Tibial artery (tissue), 4 donors: ENCODE data around the gene CCL23.

Experiments
- DNase-seq, 2 donors: peaks; one replicate each; pipeline ENCODE4 v3.0.0-alpha.2; 2019
- H3K27ac ChIP-seq, 2 donors: fragments of 200-600 bp; sonication (generic) in 1 of 2; 1 replicate in 1 of 2; 2 replicates in 1 of 2; pipeline ENCODE4 v1.5.1; 2018 to 2019; ENCODE audit warnings: mild to moderate bottlenecking in 1 of 2
- H3K27me3 ChIP-seq, 2 donors: fragments of 200-600 bp; sonication (generic) in 1 of 2; one replicate each; pipeline versions ENCODE4 v1.5.1 to v1.6.0; 2016 to 2019
- H3K36me3 ChIP-seq, 3 donors: fragments of 200-600 bp; sonication (generic) in 2 of 3; one replicate each; pipeline ENCODE4 v1.5.1; 2016 to 2019; ENCODE audit warnings: mild to moderate bottlenecking in 2 of 3
- H3K4me1 ChIP-seq, 4 donors: fragments of 200-600 bp; sonication (generic) in 2 of 4; 1 replicate in 3 of 4; 2 replicates in 1 of 4; pipeline ENCODE4 v1.5.1; 2016 to 2019
- H3K4me3 ChIP-seq, 2 donors: fragments of 200-600 bp; sonication (generic) in 1 of 2; 1 replicate in 1 of 2; 2 replicates in 1 of 2; pipeline ENCODE4 v1.5.1; 2018 to 2019; ENCODE audit warnings: mild to moderate bottlenecking in 2 of 2
- H3K9me3 ChIP-seq, 3 donors: fragments of 200-600 bp; sonication (generic) in 1 of 3; one replicate each; pipeline ENCODE4 v1.5.1; 2016 to 2019
- intact Hi-C: fragments of 100-400 bp; cut with DNase I; formaldehyde crosslinking; loops from one replicate; pipeline ENCODE4 v1.15.0; 2023; ENCODE audit warnings: low total_unique reads
- TF ChIP-seq, protein P1 (sequence below), 2 experiments: fragments of 200-600 bp in 1 of 2; fragments of 450-650 bp in 1 of 2; IDR thresholded peaks; one replicate each; pipeline ENCODE4 v1.5.1; 2017 to 2019; ENCODE audit warnings: antibody characterized with exemption in 2 of 2, mild to moderate bottlenecking in 1 of 2, moderate library complexity in 1 of 2

Gene CCL23, protein sequence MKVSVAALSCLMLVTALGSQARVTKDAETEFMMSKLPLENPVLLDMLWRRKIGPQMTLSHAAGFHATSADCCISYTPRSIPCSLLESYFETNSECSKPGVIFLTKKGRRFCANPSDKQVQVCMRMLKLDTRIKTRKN

DNA sequence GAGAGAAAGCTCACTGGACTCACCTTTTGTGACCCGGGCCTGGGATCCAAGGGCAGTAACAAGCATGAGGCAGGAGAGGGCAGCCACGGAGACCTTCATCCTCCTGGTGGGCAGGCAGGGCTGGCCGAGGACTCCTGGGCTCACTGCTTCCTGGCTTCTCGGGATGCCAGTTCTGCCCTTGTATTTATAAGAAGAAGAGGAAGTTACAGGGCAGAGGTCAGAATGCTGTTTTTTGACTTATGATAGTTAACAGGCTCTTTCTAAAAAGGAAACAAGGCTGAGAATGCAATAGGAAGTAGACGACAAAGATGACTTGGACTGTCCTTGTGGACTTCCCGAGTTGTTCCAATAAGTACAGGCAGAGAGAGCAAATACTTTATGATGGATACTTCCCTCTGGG lies at the start of gene CCL23:
Gene CCL23, minus strand, starts transcription at position 174 of the 400 bp plus-strand sequence. Its CDS starts 75 bp downstream, at position 99.
- intact Hi-C loops = no loop called here
- H3K27ac ChIP-seq = no peak within 1 kb of the TSS
- TF ChIP-seq, protein P1, sequence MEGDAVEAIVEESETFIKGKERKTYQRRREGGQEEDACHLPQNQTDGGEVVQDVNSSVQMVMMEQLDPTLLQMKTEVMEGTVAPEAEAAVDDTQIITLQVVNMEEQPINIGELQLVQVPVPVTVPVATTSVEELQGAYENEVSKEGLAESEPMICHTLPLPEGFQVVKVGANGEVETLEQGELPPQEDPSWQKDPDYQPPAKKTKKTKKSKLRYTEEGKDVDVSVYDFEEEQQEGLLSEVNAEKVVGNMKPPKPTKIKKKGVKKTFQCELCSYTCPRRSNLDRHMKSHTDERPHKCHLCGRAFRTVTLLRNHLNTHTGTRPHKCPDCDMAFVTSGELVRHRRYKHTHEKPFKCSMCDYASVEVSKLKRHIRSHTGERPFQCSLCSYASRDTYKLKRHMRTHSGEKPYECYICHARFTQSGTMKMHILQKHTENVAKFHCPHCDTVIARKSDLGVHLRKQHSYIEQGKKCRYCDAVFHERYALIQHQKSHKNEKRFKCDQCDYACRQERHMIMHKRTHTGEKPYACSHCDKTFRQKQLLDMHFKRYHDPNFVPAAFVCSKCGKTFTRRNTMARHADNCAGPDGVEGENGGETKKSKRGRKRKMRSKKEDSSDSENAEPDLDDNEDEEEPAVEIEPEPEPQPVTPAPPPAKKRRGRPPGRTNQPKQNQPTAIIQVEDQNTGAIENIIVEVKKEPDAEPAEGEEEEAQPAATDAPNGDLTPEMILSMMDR (IDR thresholded peaks at IDR 0.05) = no peak
- H3K4me1 ChIP-seq = no peaks in the 10 kb centered on the region
- H3K27me3 ChIP-seq = peaks cover 0 to 3% of the 10 kb centered on the region in 2 donors
- no peak for DNase-seq
- H3K4me3 ChIP-seq = no peak within 1 kb of the TSS
- H3K36me3 ChIP-seq = no peaks in the 10 kb centered on the region
- H3K9me3 ChIP-seq = peaks cover 0 to 2% (median under 1%) of the 10 kb centered on the region in 3 donors

DNA sequence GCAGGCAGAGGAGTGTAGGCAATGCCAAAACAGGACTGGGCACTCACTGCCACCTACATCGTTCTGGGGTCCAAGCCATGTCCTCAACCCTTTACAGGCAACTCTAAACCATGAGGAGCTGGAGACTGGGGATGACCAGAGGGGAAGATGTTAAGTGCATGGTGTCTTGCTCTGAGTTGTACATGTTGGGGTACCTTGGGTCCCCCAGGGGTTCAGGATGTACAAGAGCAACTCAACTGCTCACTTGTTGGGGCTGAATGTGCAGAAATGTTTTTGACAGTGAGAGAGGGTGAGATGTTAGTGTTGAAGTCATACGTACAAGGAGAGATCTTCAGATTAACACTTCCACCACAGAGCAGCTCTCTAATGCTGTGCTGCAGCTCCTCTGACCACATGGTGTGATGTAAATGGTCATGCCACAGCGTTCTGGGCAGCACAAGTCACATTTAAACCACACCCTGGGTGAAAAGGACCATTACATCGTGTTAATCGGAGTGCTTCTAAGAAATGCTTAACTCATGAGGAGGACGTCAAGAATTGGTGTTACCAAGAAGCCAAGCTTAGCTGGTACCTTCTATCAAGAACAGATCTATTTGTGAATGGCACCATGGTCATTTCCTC lies 48.7 kb upstream of the CCL23 start:
- H3K36me3 ChIP-seq = no peaks in the 10 kb centered on the region
- TF ChIP-seq, protein P1 (IDR thresholded peaks at IDR 0.05) = no peak
- H3K27ac ChIP-seq = no peak overlapping the region
- intact Hi-C loops = no loop called here
- H3K4me1 ChIP-seq = no peaks in the 10 kb centered on the region
- no peaks in the 10 kb centered on the region for H3K27me3 ChIP-seq
- no peak for DNase-seq
- H3K4me3 ChIP-seq = no peak overlapping the region
- no peaks in the 10 kb centered on the region for H3K9me3 ChIP-seq

DNA sequence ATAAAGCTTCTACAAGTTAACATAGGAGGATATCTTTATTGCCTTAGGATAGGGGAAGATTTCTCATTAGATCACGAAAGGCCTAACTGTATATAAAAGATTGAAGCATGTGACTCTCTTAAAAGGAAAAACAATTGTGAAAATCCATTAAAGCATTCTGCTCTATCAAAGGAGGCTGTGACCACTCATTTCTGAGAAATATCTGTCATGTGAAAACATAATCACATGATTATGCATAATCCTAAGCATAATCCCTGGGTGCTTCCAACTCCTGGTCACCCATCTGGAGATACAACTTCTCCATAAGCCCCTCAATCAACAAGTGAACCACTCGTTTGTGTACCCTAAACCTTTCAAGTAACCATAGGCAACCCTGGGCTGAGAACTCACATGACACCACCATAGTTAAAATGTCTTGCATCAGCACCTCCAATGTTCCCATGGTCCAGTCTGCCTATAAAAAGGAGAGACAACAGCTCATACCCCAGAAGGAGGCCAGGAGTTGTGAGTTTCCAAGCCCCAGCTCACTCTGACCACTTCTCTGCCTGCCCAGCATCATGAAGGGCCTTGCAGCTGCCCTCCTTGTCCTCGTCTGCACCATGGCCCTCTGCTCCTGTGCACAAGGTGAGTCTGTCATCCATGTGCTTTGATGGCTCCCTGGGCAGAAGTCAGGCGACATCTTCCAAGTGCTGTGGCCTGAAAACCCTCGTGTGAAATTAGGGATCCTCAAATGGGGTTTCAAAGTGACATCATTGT lies 46.2 kb upstream of the CCL23 start, which contains the start of gene CCL18:
Gene CCL18, plus strand, starts transcription at position 487 of the 756 bp plus-strand sequence. Its CDS starts 71 bp downstream, at position 558.
- no peaks in the 10 kb centered on the region for H3K27me3 ChIP-seq
- no peak for DNase-seq
- no peaks in the 10 kb centered on the region for H3K4me1 ChIP-seq
- H3K4me3 ChIP-seq = no peak within 1 kb of the TSS
- H3K36me3 ChIP-seq = no peaks in the 10 kb centered on the region
- H3K27ac ChIP-seq = no peak within 1 kb of the TSS
- intact Hi-C loops = no loop called here
- H3K9me3 ChIP-seq = no peaks in the 10 kb centered on the region
- TF ChIP-seq, protein P1 (IDR thresholded peaks at IDR 0.05) = no peak

DNA sequence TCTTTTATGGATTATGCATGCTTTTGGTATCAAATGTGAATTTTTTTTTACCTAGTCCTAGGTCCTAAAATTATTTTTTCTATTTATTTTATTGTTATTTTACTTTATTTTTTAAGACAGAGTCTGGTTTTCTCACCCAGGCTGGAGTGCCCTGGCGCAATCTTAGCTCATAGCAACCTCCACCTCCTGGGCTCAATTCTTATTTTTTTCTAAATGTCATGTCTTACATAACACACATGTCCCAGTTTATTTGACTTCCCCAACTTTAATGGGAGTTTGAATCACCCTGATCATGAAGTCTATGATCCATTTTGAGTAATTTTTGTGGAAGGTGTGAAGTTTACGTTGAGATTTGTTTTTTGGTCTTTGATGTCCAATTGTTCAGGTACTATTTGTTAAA lies 43.0 kb upstream of the CCL23 start:
- DNase-seq = no peak
- TF ChIP-seq, protein P1 (IDR thresholded peaks at IDR 0.05) = no peak
- Histone ChIP-seq H3K27ac (no peak overlapping the region), H3K4me3 (no peak overlapping the region), H3K9me3 (no peaks in the 10 kb centered on the region), H3K27me3 (no peaks in the 10 kb centered on the region), H3K4me1 (no peaks in the 10 kb centered on the region), H3K36me3 (no peaks in the 10 kb centered on the region)
- intact Hi-C loops = no loop called here

DNA sequence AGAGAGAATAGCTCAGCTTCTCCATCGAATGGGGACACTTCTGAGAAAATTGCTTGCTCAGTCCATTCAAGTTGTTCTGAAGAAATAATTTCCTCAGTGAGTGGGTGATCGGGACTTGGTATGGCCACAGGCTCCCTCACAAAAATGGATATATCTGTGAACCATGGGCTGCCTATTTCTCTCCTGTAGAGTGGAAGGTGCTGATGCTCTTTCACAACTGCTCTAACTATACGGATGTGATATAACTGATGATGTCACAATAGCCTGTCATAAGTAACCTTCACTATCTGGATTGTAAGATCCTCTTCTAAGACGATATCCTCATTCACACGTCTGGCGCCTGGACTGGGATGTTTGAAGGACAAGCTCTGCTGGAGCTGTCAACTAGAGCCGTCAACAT lies 41.6 kb upstream of the CCL23 start:
- intact Hi-C loops = no loop called here
- H3K27me3 ChIP-seq = no peaks in the 10 kb centered on the region

More for the DNA sequence above, 41.6 kb upstream of the CCL23 start:
- no peaks in the 10 kb centered on the region for H3K36me3 ChIP-seq
- TF ChIP-seq, protein P1 (IDR thresholded peaks at IDR 0.05) = no peak
- H3K4me3 ChIP-seq = no peak overlapping the region
- DNase-seq = no peak
- H3K9me3 ChIP-seq = no peaks in the 10 kb centered on the region
- H3K4me1 ChIP-seq = no peaks in the 10 kb centered on the region
- no peak overlapping the region for H3K27ac ChIP-seq
